ENCODE measurements around the gene SCRN2.

- TF ChIP-seq CTCF (IDR thresholded peaks at IDR 0.05) (no peak), ZFX (IDR thresholded peaks at IDR 0.05; ENCODE audit: borderline replicate concordance) (no peak)
These were observed 42.7 kb upstream of the SCRN2 start for GRCh38 chr17:47883589-47884426.

Measured in 22Rv1 (cell line).